GM20000 (cell line): ENCODE measurements around the gene PAEP.

ENCODE experiments used
- DNase-seq: peaks from one replicate; pipeline ENCODE4 v3.0.0; 2012; ENCODE audit warnings: low spot score
- CTCF ChIP-seq: IDR thresholded peaks from 2 replicates; pipeline ENCODE4 v1.5.1; 2012; ENCODE audit warnings: mild to moderate bottlenecking, control low read depth; ENCODE audit errors: extremely low read depth, missing control alignments

PAEP gene

GRCh38 chr9:135614821-135615665 lies 53.5 kb downstream of the PAEP start:
- peak; percentile 18 for DNase-seq
- no peak for TF ChIP-seq CTCF

GRCh38 chr9:135615666-135616618 lies 54.4 kb downstream of the PAEP start:
- DNase-seq = peak; percentile 18
- no peak for TF ChIP-seq CTCF
